ENCODE measurements around the gene RET. TPM values are rescaled to one million over a fixed set of nuclear protein-coding genes. Genes with fewer than 3 reads are reported as not detected.

Gene RET
- total RNA-seq, 1 experiment from 2014 or later, result 81.1 TPM

GRCh38 chr10:43059828-43060227 lies 17.0 kb upstream of the RET start:
- TF ChIP-seq CTCF (IDR thresholded peaks at IDR 0.05), result no peak
- TF ChIP-seq TCF7L2 (IDR thresholded peaks at IDR 0.05; ENCODE audit: low read depth, low read length), result no peak
- no peak for TF ChIP-seq SIN3A (IDR thresholded peaks at IDR 0.05; ENCODE audit: borderline replicate concordance, insufficient read depth, low read depth, low read length)
- TF ChIP-seq POLR2AphosphoS5 (IDR thresholded peaks at IDR 0.05; ENCODE audit: low read depth, low read length), result no peak
- no peak for TF ChIP-seq REST (IDR thresholded peaks at IDR 0.05; ENCODE audit: insufficient read depth in 1 of 2, low read depth in 2 of 2, low read length in 1 of 2)
- BruUV-seq (replicated peaks), result no TSS peak
- no peak overlapping the region for H3K4me3 ChIP-seq (ENCODE audit: low read depth in 2 of 2, low read length in 2 of 2)
- no peak overlapping the region for H3K27ac ChIP-seq (ENCODE audit: low read length)
- in situ Hi-C loops (cut with HindIII; ENCODE audit: low pct_unique_long_range_greater_than_20kb, low sequenced_read_pairs), result no loop called here
- no peaks in the 10 kb centered on the region for H3K27me3 ChIP-seq (ENCODE audit: control insufficient read depth, insufficient read depth, low read length)
- intact Hi-C loops (cut with micrococcal nuclease; ENCODE audit: unreplicated experiment), result no loop called here
- H3K36me3 ChIP-seq (ENCODE audit: control insufficient read depth, insufficient read depth, low read length), result no peaks in the 10 kb centered on the region
- peaks cover 35% of the 10 kb centered on the region for H3K4me1 ChIP-seq (ENCODE audit: control insufficient read depth, insufficient read depth, low read length)
- no peak for ATAC-seq
- CTCF ChIA-PET, result interaction anchor here (1.1 kb wide), 1 partner anchor 16 kb away, joined by 4 read pairs; no protein-coding TSS in a partner anchor
- H3K9me3 ChIP-seq (ENCODE audit: control insufficient read depth, insufficient read depth, low read depth, low read length), result no peaks in the 10 kb centered on the region
- no peak for DNase-seq (ENCODE audit: low read depth, low spot score)
- POLR2A ChIA-PET, result no interaction called here

GRCh38 chr10:43060291-43060690 lies 16.6 kb upstream of the RET start:
- POLR2A ChIA-PET, result interaction anchor here (0.7 kb wide), 1 partner anchor 259 kb away, joined by 17 read pairs; no protein-coding TSS in a partner anchor
- CTCF ChIA-PET, result interaction anchor here (1.1 kb wide), 1 partner anchor 15 kb away, joined by 4 read pairs; no protein-coding TSS in a partner anchor
- DNase-seq (ENCODE audit: low read depth, low spot score) (no peak), ATAC-seq (no peak)
- intact Hi-C loops (cut with micrococcal nuclease; ENCODE audit: unreplicated experiment) (no loop called here), in situ Hi-C loops (cut with HindIII; ENCODE audit: low pct_unique_long_range_greater_than_20kb, low sequenced_read_pairs) (no loop called here)
- Histone ChIP-seq H3K27ac (ENCODE audit: low read length) (no peak overlapping the region), H3K9me3 (ENCODE audit: control insufficient read depth, insufficient read depth, low read depth, low read length) (no peaks in the 10 kb centered on the region), H3K4me1 (ENCODE audit: control insufficient read depth, insufficient read depth, low read length) (peaks cover 35% of the 10 kb centered on the region), H3K27me3 (ENCODE audit: control insufficient read depth, insufficient read depth, low read length) (no peaks in the 10 kb centered on the region), H3K4me3 (ENCODE audit: low read depth in 2 of 2, low read length in 2 of 2) (no peak overlapping the region), H3K36me3 (ENCODE audit: control insufficient read depth, insufficient read depth, low read length) (no peaks in the 10 kb centered on the region)
- TF ChIP-seq SIN3A (IDR thresholded peaks at IDR 0.05; ENCODE audit: borderline replicate concordance, insufficient read depth, low read depth, low read length) (no peak), POLR2AphosphoS5 (IDR thresholded peaks at IDR 0.05; ENCODE audit: low read depth, low read length) (no peak), TCF7L2 (IDR thresholded peaks at IDR 0.05; ENCODE audit: low read depth, low read length) (no peak), CTCF (IDR thresholded peaks at IDR 0.05) (no peak), REST (IDR thresholded peaks at IDR 0.05; ENCODE audit: insufficient read depth in 1 of 2, low read depth in 2 of 2, low read length in 1 of 2) (no peak)
- BruUV-seq (replicated peaks), result no TSS peak

Data from Panc1 (cell line).